ENCODE results near the gene PDXK.

PDXK gene

GRCh38 chr21:43686811-43687565, 31.9 kb upstream of the PDXK start:
- H4K8ac ChIP-seq (ENCODE audit: low read length): no peak overlapping the region
- H2BK5ac ChIP-seq (ENCODE audit: low read depth, low read length, poor library complexity, severe bottlenecking): no peak overlapping the region
- no peak overlapping the region for H3K18ac ChIP-seq (ENCODE audit: low read depth in 1 of 2, low read length in 2 of 2)
- H3K14ac ChIP-seq (ENCODE audit: low read length in 2 of 2): no peak overlapping the region
- no peaks in the 10 kb centered on the region for H3K9me3 ChIP-seq (ENCODE audit: control insufficient read depth, low read length)
- DNase-seq: no peak
- H2BK12ac ChIP-seq (ENCODE audit: low read length in 2 of 2): no peak overlapping the region
- WGBS: 96% methylated on average over 21 of the region's 21 CpGs
- no peak overlapping the region for H4K91ac ChIP-seq (ENCODE audit: low read length)
- no peak overlapping the region for H3K9ac ChIP-seq (ENCODE audit: low read length)
- H3K23ac ChIP-seq (ENCODE audit: low read length in 2 of 2): no peak overlapping the region
- no peak overlapping the region for H3K4ac ChIP-seq (ENCODE audit: low read depth in 1 of 2, low read length in 2 of 2)
- no peak overlapping the region for H2AFZ ChIP-seq (ENCODE audit: low read depth, low read length)
- H3K79me1 ChIP-seq (replicated peaks; ENCODE audit: low read length, poor library complexity, severe bottlenecking): peaks cover 18% of the 10 kb centered on the region
- H3K36me3 ChIP-seq (ENCODE audit: control insufficient read depth in 1 of 2, insufficient read depth in 2 of 2, low read depth in 1 of 2, low read length in 2 of 2): peaks cover 82 to 90% of the 10 kb centered on the region in 2 experiments
- no peaks in the 10 kb centered on the region for H3K4me1 ChIP-seq (ENCODE audit: control insufficient read depth, insufficient read depth, low read depth, low read length)
- H2AK5ac ChIP-seq (ENCODE audit: low read length, severe bottlenecking): no peak overlapping the region
- H3K4me3 ChIP-seq (ENCODE audit: insufficient read depth in 1 of 2, low read depth in 1 of 2, low read length in 2 of 2): no peak overlapping the region
- no peaks in the 10 kb centered on the region for H3K27me3 ChIP-seq (ENCODE audit: control insufficient read depth in 1 of 2, insufficient read depth in 1 of 2, low read length in 2 of 2)
- no peak overlapping the region for H3K27ac ChIP-seq (ENCODE audit: low read length, poor library complexity, severe bottlenecking)
- no peak overlapping the region for H2BK120ac ChIP-seq (ENCODE audit: low read depth, low read length)
- no peak overlapping the region for H2BK15ac ChIP-seq (ENCODE audit: low read depth, poor library complexity, severe bottlenecking)
- H3K4me2 ChIP-seq (ENCODE audit: low read length, poor library complexity, severe bottlenecking): no peak overlapping the region

- Histone ChIP-seq H3K4ac (ENCODE audit: low read depth in 1 of 2, low read length in 2 of 2) (no peak overlapping the region), H3K27me3 (ENCODE audit: control insufficient read depth in 1 of 2, insufficient read depth in 1 of 2, low read length in 2 of 2) (no peaks in the 10 kb centered on the region), H4K8ac (ENCODE audit: low read length) (no peak overlapping the region), H3K36me3 (ENCODE audit: control insufficient read depth in 1 of 2, insufficient read depth in 2 of 2, low read depth in 1 of 2, low read length in 2 of 2) (peaks cover 81 to 90% of the 10 kb centered on the region in 2 experiments), H2AFZ (ENCODE audit: low read depth, low read length) (no peak overlapping the region), H3K4me1 (ENCODE audit: control insufficient read depth, insufficient read depth, low read depth, low read length) (no peaks in the 10 kb centered on the region), H4K91ac (ENCODE audit: low read length) (no peak overlapping the region), H2BK5ac (ENCODE audit: low read depth, low read length, poor library complexity, severe bottlenecking) (no peak overlapping the region), H3K79me1 (replicated peaks; ENCODE audit: low read length, poor library complexity, severe bottlenecking) (peaks cover 16% of the 10 kb centered on the region), H2BK120ac (ENCODE audit: low read depth, low read length) (no peak overlapping the region), H3K27ac (ENCODE audit: low read length, poor library complexity, severe bottlenecking) (no peak overlapping the region), H3K4me3 (ENCODE audit: insufficient read depth in 1 of 2, low read depth in 1 of 2, low read length in 2 of 2) (peak overlapping the region in 1 of 2 experiments; percentile 23), H3K9ac (ENCODE audit: low read length) (no peak overlapping the region), H2AK5ac (ENCODE audit: low read length, severe bottlenecking) (no peak overlapping the region), H2BK12ac (ENCODE audit: low read length in 2 of 2) (no peak overlapping the region), H2BK15ac (ENCODE audit: low read depth, poor library complexity, severe bottlenecking) (no peak overlapping the region), H3K14ac (ENCODE audit: low read length in 2 of 2) (no peak overlapping the region), H3K9me3 (ENCODE audit: control insufficient read depth, low read length) (no peaks in the 10 kb centered on the region), H3K4me2 (ENCODE audit: low read length, poor library complexity, severe bottlenecking) (no peak overlapping the region), H3K18ac (ENCODE audit: low read depth in 1 of 2, low read length in 2 of 2) (no peak overlapping the region), H3K23ac (ENCODE audit: low read length in 2 of 2) (no peak overlapping the region)
- WGBS: 96% methylated on average over 27 of the region's 27 CpGs
- no peak for DNase-seq
Observed at GRCh38 chr21:43687566-43688399, 31.1 kb upstream of the PDXK start.

- Histone ChIP-seq H3K4me2 (ENCODE audit: low read length, poor library complexity, severe bottlenecking) (no peak overlapping the region), H3K27me3 (ENCODE audit: control insufficient read depth in 1 of 2, insufficient read depth in 1 of 2, low read length in 2 of 2) (no peaks in the 10 kb centered on the region), H3K79me1 (replicated peaks; ENCODE audit: low read length, poor library complexity, severe bottlenecking) (peaks cover 13% of the 10 kb centered on the region), H2BK12ac (ENCODE audit: low read length in 2 of 2) (no peak overlapping the region), H3K4me1 (ENCODE audit: control insufficient read depth, insufficient read depth, low read depth, low read length) (no peaks in the 10 kb centered on the region), H3K36me3 (ENCODE audit: control insufficient read depth in 1 of 2, insufficient read depth in 2 of 2, low read depth in 1 of 2, low read length in 2 of 2) (peaks cover 87 to 95% of the 10 kb centered on the region in 2 experiments), H3K4ac (ENCODE audit: low read depth in 1 of 2, low read length in 2 of 2) (no peak overlapping the region), H2AK5ac (ENCODE audit: low read length, severe bottlenecking) (no peak overlapping the region), H3K23ac (ENCODE audit: low read length in 2 of 2) (no peak overlapping the region), H3K18ac (ENCODE audit: low read depth in 1 of 2, low read length in 2 of 2) (no peak overlapping the region), H3K27ac (ENCODE audit: low read length, poor library complexity, severe bottlenecking) (no peak overlapping the region), H4K91ac (ENCODE audit: low read length) (no peak overlapping the region), H4K8ac (ENCODE audit: low read length) (no peak overlapping the region), H2AFZ (ENCODE audit: low read depth, low read length) (no peak overlapping the region), H2BK15ac (ENCODE audit: low read depth, poor library complexity, severe bottlenecking) (no peak overlapping the region), H3K4me3 (ENCODE audit: insufficient read depth in 1 of 2, low read depth in 1 of 2, low read length in 2 of 2) (no peak overlapping the region), H3K9me3 (ENCODE audit: control insufficient read depth, low read length) (no peaks in the 10 kb centered on the region), H3K14ac (ENCODE audit: low read length in 2 of 2) (no peak overlapping the region), H2BK5ac (ENCODE audit: low read depth, low read length, poor library complexity, severe bottlenecking) (no peak overlapping the region), H2BK120ac (ENCODE audit: low read depth, low read length) (no peak overlapping the region), H3K9ac (ENCODE audit: low read length) (no peak overlapping the region)
- no peak for DNase-seq
- whole genome bisulfite sequencing: 98% methylated on average over 12 of the region's 12 CpGs
Observed at GRCh38 chr21:43688906-43689305, 30.0 kb upstream of the PDXK start.
